Ectodermal cell (in vitro differentiated cells): Measurements from ENCODE around the gene PRRG3.

Experiments
- H3K27ac ChIP-seq: 2 replicates; pipeline ENCODE4 v1.7.0; 2013; ENCODE audit warnings: mild to moderate bottlenecking, low read depth, low read length; ENCODE audit not compliant: insufficient read depth, poor library complexity, severe bottlenecking
- H3K27me3 ChIP-seq: 2 replicates; pipeline ENCODE4 v1.7.0; 2013; ENCODE audit warnings: mild to moderate bottlenecking, low read length; ENCODE audit not compliant: insufficient read depth, control insufficient read depth, poor library complexity, severe bottlenecking
- H3K36me3 ChIP-seq: one replicate; pipeline ENCODE4 v1.7.0; 2013; ENCODE audit warnings: low read length; ENCODE audit not compliant: control insufficient read depth, insufficient read depth
- H3K4me1 ChIP-seq: one replicate; pipeline ENCODE4 v1.7.0; 2013; ENCODE audit warnings: low read length; ENCODE audit not compliant: control insufficient read depth, insufficient read depth
- H3K4me3 ChIP-seq: 2 replicates; pipeline ENCODE4 v1.7.0; 2013; ENCODE audit warnings: low read depth, low read length, control low read depth; ENCODE audit not compliant: insufficient read depth
- H3K9me3 ChIP-seq: 2 replicates; pipeline ENCODE4 v1.7.0; 2013; ENCODE audit warnings: mild to moderate bottlenecking, low read length, moderate library complexity; ENCODE audit not compliant: control insufficient read depth
- WGBS, 2 experiments: methylation state at CpG; one replicate each; pipeline ENCODE4 v1.1.7; 2013; ENCODE audit warnings: missing lambda C conversion rate in 2 of 2; 5-methylcytosine and 5-hydroxymethylcytosine counted together

Gene PRRG3

GRCh38 chrX:151754047-151754429 lies 58.8 kb downstream of the PRRG3 start:
- no peaks in the 10 kb centered on the region for H3K36me3 ChIP-seq
- H3K4me1 ChIP-seq = no peaks in the 10 kb centered on the region
- WGBS, 2 experiments = 74 to 86% methylated on average over 6 of the region's 6 CpGs
- H3K27me3 ChIP-seq = no peaks in the 10 kb centered on the region
- H3K9me3 ChIP-seq = no peaks in the 10 kb centered on the region
- H3K27ac ChIP-seq = no peak overlapping the region
- no peak overlapping the region for H3K4me3 ChIP-seq

GRCh38 chrX:151754641-151755215 lies 59.5 kb downstream of the PRRG3 start:
- Histone ChIP-seq H3K4me3 (no peak overlapping the region), H3K9me3 (no peaks in the 10 kb centered on the region), H3K27me3 (no peaks in the 10 kb centered on the region), H3K36me3 (no peaks in the 10 kb centered on the region), H3K27ac (no peak overlapping the region), H3K4me1 (no peaks in the 10 kb centered on the region)
- 93 to 94% methylated on average over 11 of the region's 11 CpGs for WGBS, 2 experiments
